ENCODE results near the gene PSMD1. TPM values are rescaled to one million over a fixed set of nuclear protein-coding genes. Genes with fewer than 3 reads are reported as not detected.
A peak's percentile ranks its signal among the peaks of the same experiment; 100 is the strongest.
"Not testable (repeated sequence)": the region's sequence is repeated elsewhere in the genome, so short reads cannot be mapped to it uniquely, and the experiment has no call there.

Gene PSMD1
- total RNA-seq, 1 experiment from 2014 or later, result 131 TPM

DNA sequence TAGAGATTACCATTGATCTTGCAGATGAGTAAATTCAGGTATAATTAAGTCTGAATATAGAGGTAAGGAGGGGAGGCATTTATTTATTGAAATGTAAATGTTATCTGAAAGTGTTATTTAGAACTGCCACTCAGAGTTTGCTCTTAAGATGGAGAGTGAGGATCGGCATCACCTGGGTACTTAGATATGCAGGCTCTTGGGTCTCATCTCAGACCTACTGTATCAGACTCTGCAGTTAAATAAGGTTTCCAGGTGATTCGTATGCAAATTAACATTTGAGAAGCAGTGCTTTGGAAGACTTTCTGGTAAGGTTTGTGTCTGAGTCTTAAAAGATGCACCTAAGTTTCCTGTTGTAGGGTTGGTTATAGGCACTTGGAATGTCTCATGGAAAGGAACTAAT, 59.0 kb downstream of the PSMD1 start:
- no peak for DNase-seq (ENCODE audit: low spot score)

DNA sequence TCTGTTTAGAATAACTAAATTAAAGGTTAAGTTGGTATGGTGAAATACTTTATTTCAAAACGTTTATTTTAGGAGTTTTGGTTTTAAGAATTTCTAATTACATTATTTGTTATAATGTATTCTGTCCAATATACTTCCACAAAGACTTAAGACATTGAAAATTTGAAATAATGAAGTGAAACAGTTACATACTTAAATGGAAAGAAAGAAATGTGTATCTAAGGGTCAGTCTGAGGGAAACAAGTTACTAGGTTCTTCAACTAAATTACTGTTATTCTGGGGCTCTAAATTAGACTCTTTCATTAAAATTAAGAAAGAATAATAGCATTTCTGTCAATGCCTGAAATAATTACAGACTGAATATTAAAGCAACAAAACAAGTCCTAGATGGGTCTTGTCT, 60.5 kb downstream of the PSMD1 start:
- DNase-seq (ENCODE audit: low spot score), result no peak

DNA sequence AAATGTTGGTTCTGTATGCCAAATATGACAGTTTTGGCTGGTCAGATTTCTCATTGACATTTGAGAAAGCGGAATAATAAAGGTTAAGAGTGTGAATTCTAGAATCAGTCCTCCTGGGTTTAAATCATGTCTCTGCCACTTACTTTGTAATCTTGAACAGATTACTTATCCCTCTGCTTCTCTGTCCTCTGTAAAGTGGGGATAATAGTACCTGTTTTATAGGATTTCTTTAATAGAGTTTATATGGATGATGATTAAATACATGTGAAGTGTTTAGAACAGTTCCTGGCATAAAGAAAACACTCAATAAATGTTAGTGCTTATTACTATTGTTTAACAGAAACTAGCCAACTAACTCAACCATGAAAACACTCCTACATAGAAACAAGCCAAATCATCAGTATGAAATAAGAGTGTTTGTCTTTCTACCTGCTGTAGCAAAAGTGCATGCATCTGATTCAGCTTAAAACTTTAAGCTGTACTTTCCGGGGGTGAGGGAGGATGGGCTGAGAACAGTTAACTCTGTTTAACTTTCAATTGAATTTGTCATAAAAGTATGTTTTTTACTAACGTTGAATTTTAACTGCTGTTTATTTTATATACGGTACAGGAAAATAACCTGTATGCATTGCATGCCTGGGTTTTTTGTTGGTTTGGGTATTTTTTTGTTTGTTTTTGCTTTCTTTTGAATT, 61.4 kb downstream of the PSMD1 start:
- no peak for DNase-seq (ENCODE audit: low spot score)

DNA sequence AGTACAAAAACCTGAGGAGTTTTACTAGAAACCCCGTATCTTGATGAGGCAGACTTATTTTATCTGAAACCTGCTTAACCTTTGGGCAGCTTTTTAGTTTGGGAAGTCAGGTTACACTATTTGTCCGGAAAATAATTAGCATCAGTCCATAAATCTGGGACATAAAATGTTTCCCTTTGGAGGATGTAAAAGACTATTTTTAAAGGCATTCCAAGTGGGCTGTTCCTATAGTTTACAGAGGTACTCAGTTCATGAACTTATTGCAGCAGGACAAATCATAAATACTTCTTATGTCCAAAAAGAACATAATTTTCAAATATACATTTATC, 61.9 kb downstream of the PSMD1 start:
- no peak for DNase-seq (ENCODE audit: low spot score)

DNA sequence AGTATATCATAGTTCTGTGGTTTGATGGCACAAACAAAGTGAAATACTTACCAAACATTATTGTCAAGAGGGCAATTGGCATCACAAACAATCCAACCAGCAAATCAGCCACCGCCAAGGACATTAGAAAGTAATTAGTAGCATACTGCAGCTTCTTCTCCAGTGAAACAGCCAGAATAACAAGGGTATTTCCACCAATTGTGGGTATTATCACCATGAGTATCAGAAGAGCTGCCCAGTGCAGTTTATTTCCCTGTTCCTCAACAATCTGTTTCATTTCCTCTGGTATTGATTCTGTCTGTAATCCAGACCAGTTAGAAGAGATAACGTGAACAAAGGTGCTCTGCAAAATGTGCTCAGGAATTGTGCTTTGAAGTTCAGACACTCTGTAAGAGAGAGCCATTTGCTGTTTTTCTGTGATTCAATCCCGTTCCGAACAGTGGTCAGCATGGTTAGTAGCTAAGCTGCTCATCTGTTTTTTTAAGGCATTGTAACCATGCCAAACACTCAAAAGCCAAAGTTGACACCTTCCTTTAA, 66.8 kb downstream of the PSMD1 start:
- DNase-seq (ENCODE audit: low spot score), result no peak

DNA sequence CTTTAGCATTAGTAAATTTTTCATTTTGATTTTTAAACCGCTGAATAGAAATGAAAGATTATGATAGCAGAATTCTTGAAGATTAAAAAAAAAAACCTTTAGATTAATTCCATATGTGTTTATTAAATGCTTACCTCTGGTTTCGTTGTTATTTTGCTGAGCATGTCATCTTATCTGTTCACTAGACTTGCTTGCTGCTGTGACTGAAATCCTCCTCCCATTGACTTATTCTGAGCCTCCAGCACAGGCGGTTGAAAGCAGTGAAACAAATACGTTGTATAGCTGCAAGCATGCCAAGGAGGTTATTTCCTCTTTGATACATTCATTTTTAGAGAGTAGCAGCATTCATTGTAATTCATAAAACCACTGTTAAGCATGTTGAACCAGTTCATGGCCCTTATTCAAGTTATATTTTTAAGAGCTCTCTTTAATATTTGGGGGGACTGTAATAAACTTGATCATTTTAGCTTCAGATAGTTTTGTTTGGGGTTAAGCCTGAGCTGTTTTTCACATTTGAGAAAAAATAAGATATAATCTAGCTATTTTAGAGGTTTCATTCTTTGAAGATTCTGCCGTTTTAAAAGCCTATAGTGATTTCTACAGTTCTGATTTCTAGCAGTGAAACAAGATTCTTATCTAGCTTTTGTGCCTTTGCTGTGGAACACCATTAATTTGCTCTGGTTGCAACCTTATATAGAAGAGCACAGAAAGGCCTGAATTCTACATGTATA, 68.3 kb downstream of the PSMD1 start, which contains the start of gene HTR2B:
Gene HTR2B (minus strand): TSS at position 205 of the 731 bp plus-strand sequence. CDS start 1,278 bp downstream, outside the sequence.
- DNase-seq (ENCODE audit: low spot score), result no peak

DNA sequence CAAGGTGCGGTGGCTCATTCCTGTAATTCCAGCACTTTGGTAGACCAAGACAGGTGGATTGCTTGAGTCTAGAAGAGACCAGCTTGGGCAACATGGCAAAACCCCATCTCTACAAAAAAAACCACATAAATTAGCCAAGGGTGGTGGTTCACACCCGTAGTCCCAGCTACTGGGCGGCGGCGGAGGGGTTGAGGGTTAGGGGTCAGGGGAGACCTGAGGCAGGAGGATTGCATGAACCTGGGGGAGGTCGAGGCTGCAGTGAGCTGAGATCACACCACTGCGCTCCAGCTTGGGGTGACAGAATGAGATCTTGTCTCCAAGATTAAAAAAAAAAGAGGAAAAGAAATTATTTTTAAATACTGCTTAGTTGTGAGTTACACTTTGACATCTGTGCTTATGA, 69.5 kb downstream of the PSMD1 start:
- DNase-seq (ENCODE audit: low spot score), result no peak

DNA sequence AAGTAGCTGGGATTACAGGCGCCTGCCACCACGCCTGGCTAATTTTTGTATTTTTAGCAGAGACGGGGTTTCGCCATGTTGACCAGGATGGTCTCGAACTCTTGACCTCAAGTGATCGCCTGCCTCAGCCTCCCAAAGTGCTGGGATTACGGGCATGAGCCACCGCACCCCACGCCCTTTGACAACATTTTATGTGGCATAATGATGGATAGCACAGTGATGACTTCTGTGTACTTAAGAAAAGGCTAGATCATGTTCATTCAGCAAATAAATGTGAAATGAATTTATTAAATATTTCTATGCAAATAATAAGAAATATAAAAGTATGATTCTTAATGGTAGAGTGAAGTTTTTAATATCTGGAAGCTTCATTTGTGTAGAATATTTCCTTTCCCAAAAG, 70.8 kb downstream of the PSMD1 start:
- DNase-seq (ENCODE audit: low spot score), result no peak

DNA sequence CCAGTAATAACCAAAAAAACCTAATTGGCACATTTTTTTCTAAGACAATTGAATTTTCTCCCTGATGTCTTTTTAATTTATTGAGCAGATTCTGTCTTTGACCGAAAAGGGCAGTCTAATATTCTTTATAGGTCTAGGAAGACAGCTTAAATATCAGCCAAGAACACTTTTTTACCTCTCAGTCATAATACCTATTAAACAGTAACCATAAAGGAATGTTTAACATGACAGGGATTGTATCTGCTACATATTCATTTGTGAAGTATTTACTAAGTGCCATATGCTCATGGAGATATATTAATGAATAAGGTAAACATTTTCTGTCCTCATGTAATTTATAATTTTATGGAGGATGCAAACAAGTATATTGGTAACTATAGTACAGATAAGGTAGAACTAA, 71.3 kb downstream of the PSMD1 start:
- no peak for DNase-seq (ENCODE audit: low spot score)

DNA sequence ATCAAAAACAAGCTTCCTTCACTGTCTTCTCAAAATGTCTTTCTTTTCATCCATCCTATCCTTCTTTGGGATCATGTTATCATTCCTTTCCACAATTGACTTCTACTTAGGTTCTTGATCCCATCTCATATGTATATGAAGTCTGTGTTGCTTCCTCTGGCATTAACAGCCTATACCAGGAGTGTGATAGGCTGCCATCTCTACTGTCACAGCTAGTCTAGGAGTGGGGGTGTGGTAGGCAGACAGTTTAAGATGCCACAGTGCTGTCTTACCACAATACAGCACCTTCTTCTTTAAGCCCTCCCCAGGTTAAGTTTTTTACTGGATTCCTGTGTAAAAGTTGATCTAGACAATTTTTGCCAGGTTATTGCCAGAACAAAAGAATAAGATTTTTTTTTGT, 71.9 kb downstream of the PSMD1 start:
- DNase-seq (ENCODE audit: low spot score), result no peak

DNA sequence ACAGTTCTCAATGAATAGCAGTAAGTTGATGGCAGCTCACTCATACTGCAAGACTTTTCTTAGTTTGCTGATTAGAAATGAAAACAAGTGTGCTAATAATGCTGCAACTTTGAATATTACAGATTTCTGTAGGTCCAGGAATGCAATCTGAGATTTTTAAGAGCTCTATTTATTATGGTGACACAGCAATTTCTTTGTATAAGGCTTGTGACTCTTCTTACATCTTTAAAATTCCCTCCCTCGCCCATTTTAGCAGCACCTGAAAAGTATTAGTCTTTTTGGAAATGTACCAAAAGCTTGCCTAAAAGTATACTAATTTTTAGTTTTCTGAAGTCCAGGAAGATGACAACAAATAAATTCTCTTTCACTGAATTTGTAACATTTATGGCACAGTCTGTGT, 72.5 kb downstream of the PSMD1 start:
- no peak for DNase-seq (ENCODE audit: low spot score)

DNA sequence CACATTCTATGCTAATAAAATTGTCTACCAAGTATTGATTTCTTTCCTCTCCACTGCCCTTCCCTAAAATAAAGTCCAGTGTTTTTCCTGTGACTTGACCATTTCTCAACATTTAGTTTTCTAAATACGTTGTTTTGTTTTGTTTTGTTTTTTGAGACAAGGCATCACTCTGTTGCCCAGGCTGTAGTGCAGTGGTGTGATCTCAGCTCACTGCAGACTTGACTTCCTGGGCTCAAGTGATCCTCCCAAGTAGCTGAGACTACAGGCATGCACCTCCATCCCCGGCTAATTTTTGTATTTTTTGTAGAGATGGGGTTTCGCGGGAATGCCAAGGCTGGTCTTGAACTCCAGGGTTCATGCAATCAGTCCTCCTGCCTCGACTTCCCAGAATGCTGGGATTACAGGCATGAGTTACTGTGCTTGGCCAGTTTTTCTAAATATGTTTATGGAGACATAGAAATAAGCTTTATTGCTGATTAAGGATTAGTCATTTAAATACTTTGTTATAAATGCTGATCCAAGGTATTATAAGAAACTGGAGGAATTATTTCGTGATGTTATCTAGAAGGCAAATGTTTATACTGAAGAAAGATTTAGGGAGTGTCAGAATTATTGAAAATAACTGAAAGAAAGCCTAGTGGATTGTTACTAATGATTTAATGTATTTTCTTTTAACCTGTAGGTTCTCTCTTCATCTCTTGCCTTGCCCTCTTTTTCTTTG, 73.8 kb downstream of the PSMD1 start:
- DNase-seq (ENCODE audit: low spot score), result no peak

DNA sequence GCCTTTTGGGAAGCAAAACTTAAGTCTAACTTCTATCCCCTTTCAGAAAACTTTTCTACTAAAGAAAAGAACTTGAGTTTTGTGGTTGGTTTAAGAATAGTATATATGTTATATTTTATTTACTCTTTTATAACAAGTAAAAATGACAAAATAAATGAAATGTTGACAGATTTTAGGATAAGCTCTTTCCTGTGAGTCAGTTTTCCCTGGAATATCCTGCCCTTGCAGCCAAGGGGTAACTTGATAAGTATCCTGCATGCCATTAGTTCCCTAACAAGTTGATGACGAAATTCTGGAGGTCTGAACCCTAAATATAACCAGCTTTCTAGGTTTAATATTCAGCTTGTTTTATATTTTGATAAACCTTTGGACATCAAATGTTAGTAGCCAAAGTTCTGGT, 75.5 kb downstream of the PSMD1 start:
- DNase-seq (ENCODE audit: low spot score), result peak; percentile 33

DNA sequence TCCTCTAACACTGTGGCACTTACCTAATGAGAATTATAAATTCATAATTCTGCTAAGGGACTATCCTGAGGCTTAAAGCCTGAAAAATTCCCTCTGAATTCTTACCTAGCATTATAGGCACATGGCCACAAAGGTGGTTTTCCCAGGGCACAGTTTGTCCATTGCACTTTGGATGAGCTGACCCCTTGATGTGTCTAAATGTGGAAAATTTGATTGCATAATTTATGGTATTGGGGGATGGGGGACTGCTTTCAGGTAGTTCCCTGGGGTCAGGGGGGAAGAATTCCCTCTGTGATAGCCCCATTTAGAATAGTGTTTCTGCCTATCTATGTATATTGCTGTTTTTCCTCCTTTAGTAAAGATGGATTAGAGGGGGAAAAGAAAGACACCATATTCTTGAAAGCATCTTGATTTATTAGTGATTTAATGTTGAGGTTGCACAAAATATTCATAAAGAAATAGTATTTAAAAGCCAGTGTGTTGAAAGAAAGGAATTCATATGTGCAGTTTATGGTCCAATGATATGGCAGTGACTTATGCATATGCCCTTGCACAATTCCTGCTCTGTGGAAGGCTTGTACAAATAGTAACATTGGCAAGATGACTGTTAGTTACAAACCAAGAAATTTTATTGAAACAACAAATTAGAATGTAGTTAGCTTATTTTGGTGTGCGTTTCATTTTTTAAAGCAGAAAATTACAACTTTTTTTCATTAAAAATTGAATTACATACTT, 76.9 kb downstream of the PSMD1 start:
- DNase-seq (ENCODE audit: low spot score), result no peak

DNA sequence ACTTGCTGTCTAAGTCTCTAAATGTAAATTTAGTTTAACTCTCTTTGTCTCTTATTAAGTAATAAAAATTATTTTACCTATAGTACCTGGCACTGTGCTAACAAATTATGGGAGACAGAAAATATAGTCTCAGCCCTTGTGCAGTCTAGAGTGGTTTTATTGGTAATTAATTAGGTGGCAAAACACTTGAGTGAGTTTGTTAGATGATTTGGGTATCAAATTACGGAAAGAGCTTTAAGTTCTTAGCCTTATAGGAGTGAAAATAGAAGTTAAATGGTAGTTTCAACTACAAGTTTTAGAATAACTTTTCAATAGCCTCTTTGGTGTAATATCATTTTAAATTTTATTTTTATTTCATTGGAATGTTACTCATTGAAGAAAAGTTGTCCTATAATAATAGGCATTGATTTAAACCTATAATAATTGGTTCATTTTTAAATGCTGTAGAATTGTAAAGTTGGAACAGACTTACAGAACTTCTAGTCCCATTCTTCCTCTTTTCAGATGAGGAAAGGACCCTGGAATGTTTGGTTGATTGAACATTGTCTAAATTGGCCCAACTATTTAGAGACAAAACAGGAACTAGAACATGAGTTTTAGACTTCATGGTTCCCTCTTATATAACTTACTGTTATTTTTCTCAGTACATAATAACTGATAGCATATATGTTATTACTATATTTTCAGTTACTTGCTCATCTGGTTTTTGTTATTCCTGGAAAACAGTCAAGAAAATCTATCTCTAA, 78.4 kb downstream of the PSMD1 start:
- DNase-seq (ENCODE audit: low spot score), result no peak

DNA sequence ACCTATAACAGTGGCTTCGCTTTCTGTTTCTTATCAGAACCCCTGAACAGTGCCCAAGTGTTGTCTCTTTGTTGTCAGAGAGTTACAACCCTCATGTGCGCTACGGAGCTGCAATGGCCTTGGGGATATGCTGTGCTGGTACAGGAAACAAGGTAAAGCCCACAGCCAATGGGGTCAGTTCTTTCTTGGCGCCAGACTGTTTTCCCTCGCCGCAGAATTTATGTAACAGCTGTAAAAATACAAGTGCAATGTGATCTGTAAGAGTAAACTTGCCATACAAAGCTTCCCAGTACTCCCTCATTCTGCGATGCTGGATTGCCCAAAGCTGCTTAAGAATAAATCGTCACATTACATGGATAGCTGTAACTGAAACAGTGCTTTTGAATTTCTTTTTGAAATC, 82.0 kb downstream of the PSMD1 start:
- no peak for DNase-seq (ENCODE audit: low spot score)

DNA sequence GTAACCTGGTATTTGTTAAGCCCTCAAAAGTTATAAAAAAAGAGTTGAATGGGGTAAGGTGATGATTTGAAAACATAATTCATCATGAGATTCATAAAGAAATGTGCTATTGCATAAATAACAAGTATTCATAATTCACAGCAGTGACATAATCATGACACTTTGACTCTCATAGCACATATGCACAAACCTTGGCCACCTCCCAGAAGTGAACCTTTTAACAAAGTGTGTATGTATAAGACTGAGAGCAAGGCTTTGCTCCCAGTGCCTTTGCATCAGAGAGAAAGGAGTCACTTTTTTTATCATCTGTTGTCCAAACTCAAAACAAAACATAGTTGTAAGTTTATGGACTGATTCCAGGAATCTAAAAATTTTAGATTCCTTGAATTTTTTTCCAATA, 83.1 kb downstream of the PSMD1 start:
- DNase-seq (ENCODE audit: low spot score), result no peak

DNA sequence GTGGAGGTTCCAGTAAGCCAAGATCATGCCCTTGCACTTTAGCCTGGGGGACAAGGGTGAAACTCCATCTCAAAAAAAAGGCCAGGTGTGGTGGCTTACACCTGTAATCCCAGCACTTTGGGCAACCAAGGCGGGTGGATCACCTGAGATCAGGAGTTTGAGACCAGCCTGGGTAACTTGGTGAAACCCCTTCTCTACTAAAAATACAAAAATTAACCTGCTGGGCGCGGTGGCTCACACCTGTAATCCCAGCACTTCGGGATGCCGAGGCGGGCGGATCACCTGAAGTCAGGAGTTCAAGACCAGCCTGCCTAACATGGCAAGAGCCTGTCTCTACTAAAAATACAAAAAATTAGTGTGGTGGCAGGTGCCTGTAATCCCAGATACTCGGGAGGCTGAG, 84.1 kb downstream of the PSMD1 start:
- not testable (repeated sequence) for DNase-seq (ENCODE audit: low spot score)

DNA sequence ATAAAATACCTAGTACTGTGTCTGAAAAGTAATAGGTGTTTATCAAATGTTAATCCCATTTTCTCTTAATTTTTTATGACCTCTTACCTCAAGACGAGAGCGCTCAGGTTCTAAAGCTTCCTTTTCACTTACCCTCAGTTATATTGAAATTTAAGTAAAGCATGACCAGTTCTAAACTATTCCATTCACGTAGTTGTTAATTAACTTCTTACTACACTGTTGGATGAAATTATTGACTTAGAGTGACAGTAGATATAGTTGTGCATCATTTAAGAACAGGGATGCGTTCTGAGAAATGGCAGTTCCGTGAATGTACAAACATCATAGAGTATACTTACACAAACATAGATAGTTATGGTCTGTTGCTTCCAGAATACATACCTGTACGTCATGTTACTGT, 88.2 kb downstream of the PSMD1 start:
- no peak for DNase-seq (ENCODE audit: low spot score)

DNA sequence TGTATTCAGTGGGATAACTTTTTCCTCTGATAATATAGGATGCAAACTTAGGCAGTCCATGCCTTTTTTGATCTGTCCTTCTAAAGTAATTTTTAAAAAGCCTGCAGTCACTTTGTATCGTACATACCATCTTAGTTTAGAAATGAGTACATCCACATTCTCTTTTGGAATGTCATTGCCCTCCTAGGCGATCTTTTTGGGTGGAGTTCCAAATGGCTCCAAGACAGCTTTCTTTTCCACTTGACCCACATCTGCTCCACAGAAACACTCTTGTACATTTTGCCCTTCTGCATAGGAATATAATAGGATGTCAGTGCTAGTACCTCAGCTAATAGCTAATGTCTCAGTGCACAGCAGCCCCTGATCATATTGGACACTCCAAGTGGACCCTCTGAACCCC, 90.0 kb downstream of the PSMD1 start:
- DNase-seq (ENCODE audit: low spot score), result no peak

DNA sequence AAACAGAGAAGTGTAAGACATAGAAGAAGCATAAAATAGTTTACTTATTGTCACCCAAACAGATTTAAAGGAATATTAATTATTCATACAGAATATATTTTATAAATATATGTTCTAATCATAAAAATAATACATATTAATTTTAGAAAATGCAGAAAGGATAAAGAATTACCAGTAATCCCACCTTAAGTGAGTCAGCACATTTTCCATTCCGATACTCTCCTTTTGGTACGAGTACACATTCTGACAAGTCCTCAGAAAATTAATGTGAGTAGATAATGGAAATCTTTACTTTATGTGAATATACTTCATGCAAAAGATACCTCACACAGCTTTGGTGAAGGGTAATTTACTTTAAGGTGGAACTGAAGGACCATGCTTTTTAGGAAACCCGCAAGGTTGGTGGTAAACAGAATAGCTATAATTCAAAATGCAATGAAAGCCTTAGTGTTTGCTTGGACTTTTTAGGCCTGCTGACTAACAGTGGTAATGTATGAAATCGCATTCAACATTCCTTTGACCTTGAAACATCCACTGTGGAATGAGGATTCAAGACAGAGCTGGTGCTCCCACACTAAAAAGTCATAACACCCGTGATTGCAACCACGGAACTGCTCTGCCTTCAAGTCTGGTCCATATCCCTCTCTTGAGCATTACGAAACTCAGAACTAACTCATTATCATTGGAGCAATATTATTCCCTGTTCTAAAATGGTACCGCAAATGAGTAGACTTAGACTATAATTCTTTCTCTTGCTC, 96.3 kb downstream of the PSMD1 start:
- DNase-seq (ENCODE audit: low spot score), result no peak
